ENCODE data around the gene BRD3OS.

Gene BRD3OS

GRCh38 chr9:134027561-134027960 is 2.3 kb downstream of the BRD3OS start:
- Histone ChIP-seq H3K4me1 (ENCODE audit: control insufficient read depth, insufficient read depth, low read depth, low read length) (peaks cover 17% of the 10 kb centered on the region), H3K9me3 (ENCODE audit: control insufficient read depth, low read length) (no peaks in the 10 kb centered on the region), H3K4ac (ENCODE audit: low read depth in 1 of 2, low read length in 2 of 2) (no peak overlapping the region), H2BK12ac (ENCODE audit: low read length in 2 of 2) (no peak overlapping the region), H2AFZ (ENCODE audit: low read depth, low read length) (no peak overlapping the region), H2BK5ac (ENCODE audit: low read depth, low read length, poor library complexity, severe bottlenecking) (no peak overlapping the region), H3K18ac (ENCODE audit: low read depth in 1 of 2, low read length in 2 of 2) (no peak overlapping the region), H2BK15ac (ENCODE audit: low read depth, poor library complexity, severe bottlenecking) (no peak overlapping the region), H4K8ac (ENCODE audit: low read length) (no peak overlapping the region), H2AK5ac (ENCODE audit: low read length, severe bottlenecking) (no peak overlapping the region), H4K91ac (ENCODE audit: low read length) (no peak overlapping the region), H3K4me2 (ENCODE audit: low read length, poor library complexity, severe bottlenecking) (no peak overlapping the region), H3K14ac (ENCODE audit: low read length in 2 of 2) (no peak overlapping the region), H3K27ac (ENCODE audit: low read length, poor library complexity, severe bottlenecking) (no peak overlapping the region), H3K4me3 (ENCODE audit: insufficient read depth in 1 of 2, low read depth in 1 of 2, low read length in 2 of 2) (no peak overlapping the region), H3K27me3 (ENCODE audit: control insufficient read depth in 1 of 2, insufficient read depth in 1 of 2, low read length in 2 of 2) (no peaks in the 10 kb centered on the region), H2BK120ac (ENCODE audit: low read depth, low read length) (no peak overlapping the region), H3K79me1 (replicated peaks; ENCODE audit: low read length, poor library complexity, severe bottlenecking) (peaks cover 29% of the 10 kb centered on the region), H3K23ac (ENCODE audit: low read length in 2 of 2) (no peak overlapping the region), H3K9ac (ENCODE audit: low read length) (no peak overlapping the region), H3K36me3 (ENCODE audit: control insufficient read depth in 1 of 2, insufficient read depth in 2 of 2, low read depth in 1 of 2, low read length in 2 of 2) (peaks cover 45 to 50% of the 10 kb centered on the region in 2 experiments)
- no peak for DNase-seq
- 98% methylated on average over 7 of the region's 7 CpGs for WGBS

- no peak overlapping the region for H4K8ac ChIP-seq (ENCODE audit: low read length)
- H3K14ac ChIP-seq (ENCODE audit: low read length in 2 of 2), result no peak overlapping the region
- no peak overlapping the region for H2BK5ac ChIP-seq (ENCODE audit: low read depth, low read length, poor library complexity, severe bottlenecking)
- H2AFZ ChIP-seq (ENCODE audit: low read depth, low read length), result no peak overlapping the region
- no peaks in the 10 kb centered on the region for H3K27me3 ChIP-seq (ENCODE audit: control insufficient read depth in 1 of 2, insufficient read depth in 1 of 2, low read length in 2 of 2)
- no peaks in the 10 kb centered on the region for H3K9me3 ChIP-seq (ENCODE audit: control insufficient read depth, low read length)
- WGBS, result 94% methylated on average over 9 of the region's 9 CpGs
- no peak overlapping the region for H3K27ac ChIP-seq (ENCODE audit: low read length, poor library complexity, severe bottlenecking)
- H3K4ac ChIP-seq (ENCODE audit: low read depth in 1 of 2, low read length in 2 of 2), result no peak overlapping the region
- H3K18ac ChIP-seq (ENCODE audit: low read depth in 1 of 2, low read length in 2 of 2), result no peak overlapping the region
- H3K4me1 ChIP-seq (ENCODE audit: control insufficient read depth, insufficient read depth, low read depth, low read length), result peaks cover 20% of the 10 kb centered on the region
- H3K36me3 ChIP-seq (ENCODE audit: control insufficient read depth in 1 of 2, insufficient read depth in 2 of 2, low read depth in 1 of 2, low read length in 2 of 2), result peaks cover 49 to 55% of the 10 kb centered on the region in 2 experiments
- H2AK5ac ChIP-seq (ENCODE audit: low read length, severe bottlenecking), result no peak overlapping the region
- H2BK15ac ChIP-seq (ENCODE audit: low read depth, poor library complexity, severe bottlenecking), result no peak overlapping the region
- H3K4me3 ChIP-seq (ENCODE audit: insufficient read depth in 1 of 2, low read depth in 1 of 2, low read length in 2 of 2), result no peak overlapping the region
- H3K23ac ChIP-seq (ENCODE audit: low read length in 2 of 2), result no peak overlapping the region
- H4K91ac ChIP-seq (ENCODE audit: low read length), result no peak overlapping the region
- H3K9ac ChIP-seq (ENCODE audit: low read length), result no peak overlapping the region
- no peak overlapping the region for H2BK12ac ChIP-seq (ENCODE audit: low read length in 2 of 2)
- no peak for DNase-seq
- no peak overlapping the region for H3K4me2 ChIP-seq (ENCODE audit: low read length, poor library complexity, severe bottlenecking)
- no peak overlapping the region for H2BK120ac ChIP-seq (ENCODE audit: low read depth, low read length)
- H3K79me1 ChIP-seq (replicated peaks; ENCODE audit: low read length, poor library complexity, severe bottlenecking), result peaks cover 29% of the 10 kb centered on the region
Measured at GRCh38 chr9:134028076-134028475, 2.8 kb downstream of the BRD3OS start.

GRCh38 chr9:134028575-134029247 is 3.4 kb downstream of the BRD3OS start:
- Histone ChIP-seq H3K18ac (ENCODE audit: low read depth in 1 of 2, low read length in 2 of 2) (no peak overlapping the region), H3K4me2 (ENCODE audit: low read length, poor library complexity, severe bottlenecking) (no peak overlapping the region), H4K8ac (ENCODE audit: low read length) (no peak overlapping the region), H3K36me3 (ENCODE audit: control insufficient read depth in 1 of 2, insufficient read depth in 2 of 2, low read depth in 1 of 2, low read length in 2 of 2) (peaks cover 54 to 62% of the 10 kb centered on the region in 2 experiments), H3K4ac (ENCODE audit: low read depth in 1 of 2, low read length in 2 of 2) (no peak overlapping the region), H2AK5ac (ENCODE audit: low read length, severe bottlenecking) (no peak overlapping the region), H3K27ac (ENCODE audit: low read length, poor library complexity, severe bottlenecking) (no peak overlapping the region), H3K4me3 (ENCODE audit: insufficient read depth in 1 of 2, low read depth in 1 of 2, low read length in 2 of 2) (no peak overlapping the region), H2AFZ (ENCODE audit: low read depth, low read length) (no peak overlapping the region), H3K4me1 (ENCODE audit: control insufficient read depth, insufficient read depth, low read depth, low read length) (peaks cover 23% of the 10 kb centered on the region), H3K14ac (ENCODE audit: low read length in 2 of 2) (no peak overlapping the region), H3K23ac (ENCODE audit: low read length in 2 of 2) (no peak overlapping the region), H3K27me3 (ENCODE audit: control insufficient read depth in 1 of 2, insufficient read depth in 1 of 2, low read length in 2 of 2) (no peaks in the 10 kb centered on the region), H3K9ac (ENCODE audit: low read length) (no peak overlapping the region), H3K9me3 (ENCODE audit: control insufficient read depth, low read length) (no peaks in the 10 kb centered on the region), H2BK15ac (ENCODE audit: low read depth, poor library complexity, severe bottlenecking) (no peak overlapping the region), H2BK12ac (ENCODE audit: low read length in 2 of 2) (no peak overlapping the region), H2BK120ac (ENCODE audit: low read depth, low read length) (no peak overlapping the region), H3K79me1 (replicated peaks; ENCODE audit: low read length, poor library complexity, severe bottlenecking) (peaks cover 28% of the 10 kb centered on the region), H2BK5ac (ENCODE audit: low read depth, low read length, poor library complexity, severe bottlenecking) (no peak overlapping the region), H4K91ac (ENCODE audit: low read length) (no peak overlapping the region)
- 92% methylated on average over 22 of the region's 22 CpGs for WGBS
- no peak for DNase-seq

- no peak overlapping the region for H2BK15ac ChIP-seq (ENCODE audit: low read depth, poor library complexity, severe bottlenecking)
- H3K4ac ChIP-seq (ENCODE audit: low read depth in 1 of 2, low read length in 2 of 2), result no peak overlapping the region
- H3K23ac ChIP-seq (ENCODE audit: low read length in 2 of 2), result no peak overlapping the region
- no peak overlapping the region for H2BK120ac ChIP-seq (ENCODE audit: low read depth, low read length)
- no peak overlapping the region for H2BK5ac ChIP-seq (ENCODE audit: low read depth, low read length, poor library complexity, severe bottlenecking)
- no peak overlapping the region for H2BK12ac ChIP-seq (ENCODE audit: low read length in 2 of 2)
- H3K9ac ChIP-seq (ENCODE audit: low read length), result no peak overlapping the region
- no peak overlapping the region for H3K14ac ChIP-seq (ENCODE audit: low read length in 2 of 2)
- H3K4me2 ChIP-seq (ENCODE audit: low read length, poor library complexity, severe bottlenecking), result no peak overlapping the region
- no peak for DNase-seq
- H3K9me3 ChIP-seq (ENCODE audit: control insufficient read depth, low read length), result no peaks in the 10 kb centered on the region
- H3K18ac ChIP-seq (ENCODE audit: low read depth in 1 of 2, low read length in 2 of 2), result no peak overlapping the region
- H3K4me3 ChIP-seq (ENCODE audit: insufficient read depth in 1 of 2, low read depth in 1 of 2, low read length in 2 of 2), result no peak overlapping the region
- H3K4me1 ChIP-seq (ENCODE audit: control insufficient read depth, insufficient read depth, low read depth, low read length), result peaks cover 20% of the 10 kb centered on the region
- H3K27me3 ChIP-seq (ENCODE audit: control insufficient read depth in 1 of 2, insufficient read depth in 1 of 2, low read length in 2 of 2), result no peaks in the 10 kb centered on the region
- peaks cover 31% of the 10 kb centered on the region for H3K79me1 ChIP-seq (replicated peaks; ENCODE audit: low read length, poor library complexity, severe bottlenecking)
- no peak overlapping the region for H2AK5ac ChIP-seq (ENCODE audit: low read length, severe bottlenecking)
- no peak overlapping the region for H2AFZ ChIP-seq (ENCODE audit: low read depth, low read length)
- WGBS, result 94% methylated on average over 21 of the region's 21 CpGs
- H3K36me3 ChIP-seq (ENCODE audit: control insufficient read depth in 1 of 2, insufficient read depth in 2 of 2, low read depth in 1 of 2, low read length in 2 of 2), result peaks cover 62 to 70% of the 10 kb centered on the region in 2 experiments
- H3K27ac ChIP-seq (ENCODE audit: low read length, poor library complexity, severe bottlenecking), result no peak overlapping the region
- no peak overlapping the region for H4K91ac ChIP-seq (ENCODE audit: low read length)
- no peak overlapping the region for H4K8ac ChIP-seq (ENCODE audit: low read length)
Measured at GRCh38 chr9:134029248-134030226, 4.3 kb downstream of the BRD3OS start.
